HG03097 (cell line): ENCODE data around the gene FAM110C.
"Not testable (repeated sequence)": the region's sequence is repeated elsewhere in the genome, so short reads cannot be mapped to it uniquely, and the experiment has no call there.

Experiments
- ATAC-seq: cut with Tn5 transposase; IDR thresholded peaks from one replicate; pipeline ENCODE4 v1.9.1; 2021; ENCODE audit not compliant: unreplicated experiment, low FRiP score

Gene FAM110C

DNA sequence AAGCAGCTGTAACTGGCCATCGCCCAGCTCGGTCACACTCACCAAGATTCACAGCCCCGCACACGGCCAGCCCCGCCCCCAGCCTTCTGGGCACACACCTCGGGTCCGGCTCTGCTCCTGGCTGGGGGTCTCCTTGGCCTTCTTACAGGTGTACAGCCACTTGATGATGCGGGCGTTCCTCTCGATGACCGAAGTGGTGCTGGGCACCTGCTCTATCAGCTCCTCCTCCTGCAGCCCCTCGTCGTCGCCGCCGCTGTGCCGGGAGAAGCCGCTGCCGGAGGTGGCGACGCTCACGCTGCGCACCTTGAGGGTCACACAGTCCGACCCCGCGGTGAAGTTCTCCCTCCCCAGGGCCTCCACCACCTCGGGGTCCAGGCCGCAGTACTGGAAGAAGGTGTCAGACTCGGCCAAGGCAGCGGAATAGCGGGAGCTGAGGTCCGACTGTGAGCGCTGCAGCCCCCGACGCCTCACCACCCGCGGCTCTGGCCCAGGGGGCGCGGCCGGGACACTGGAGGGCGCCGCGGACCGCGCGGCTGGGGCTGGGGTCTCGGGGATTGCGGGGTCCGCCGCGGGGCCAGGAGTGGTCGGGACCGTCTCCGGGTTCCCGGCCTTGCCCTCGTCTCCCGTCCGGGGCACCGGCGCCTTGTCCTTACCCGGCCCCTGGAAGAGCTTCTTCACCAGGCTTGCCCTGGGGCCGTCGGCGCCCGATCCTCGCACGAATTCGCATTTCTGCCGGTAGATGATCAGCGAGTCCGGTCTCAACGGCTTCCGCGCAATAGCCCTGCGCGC lies 769 bp downstream of the FAM110C start:
- ATAC-seq = no peak

DNA sequence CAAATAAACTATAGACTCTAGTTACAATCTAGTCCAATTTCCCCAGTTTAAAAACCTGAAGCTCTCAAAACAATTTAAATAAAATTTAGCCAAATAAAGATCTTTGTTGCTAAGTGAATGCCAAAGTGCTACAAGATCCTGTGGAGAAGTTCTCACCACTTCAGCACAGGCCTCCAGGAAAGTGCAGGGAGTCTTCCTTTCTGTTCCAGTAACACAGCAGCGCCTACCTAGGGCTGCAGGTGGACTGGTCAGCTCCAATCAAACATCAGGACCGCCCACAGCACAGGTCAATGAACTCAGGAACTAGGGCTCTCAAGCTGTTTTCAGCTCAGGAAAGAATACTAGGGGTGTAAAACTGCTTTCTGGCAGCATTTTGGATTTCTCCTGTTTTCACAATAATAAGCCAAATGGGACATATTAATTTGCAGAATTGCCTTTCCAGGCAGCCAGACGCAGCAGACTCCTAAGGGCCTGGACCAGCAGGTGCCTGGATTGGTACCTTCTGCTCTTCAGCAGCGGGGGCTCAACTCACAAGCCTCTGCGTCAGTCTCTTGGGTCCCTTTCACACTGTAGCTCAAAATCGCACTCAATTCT lies 1.5 kb downstream of the FAM110C start:
- no peak for ATAC-seq

DNA sequence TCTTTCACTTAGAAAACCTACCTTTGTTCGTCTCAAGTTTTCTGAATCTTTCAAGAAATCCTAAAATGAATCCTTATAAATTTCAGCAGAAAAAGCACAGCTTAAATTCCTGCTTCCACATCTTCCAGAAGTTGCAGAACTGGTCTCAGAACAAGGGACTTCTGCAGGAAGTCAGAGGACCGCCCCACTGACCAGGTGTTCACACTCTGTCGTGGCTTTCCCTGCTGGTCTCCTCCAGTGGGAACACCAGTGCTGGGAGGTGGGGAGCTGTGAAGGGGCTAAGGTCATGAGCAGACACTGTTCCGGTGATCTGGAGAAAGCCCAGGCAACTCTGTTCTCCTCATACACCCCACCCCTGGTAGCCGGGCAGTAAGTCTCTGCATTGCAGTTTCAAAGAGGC lies 3.5 kb downstream of the FAM110C start:
- ATAC-seq = no peak

DNA sequence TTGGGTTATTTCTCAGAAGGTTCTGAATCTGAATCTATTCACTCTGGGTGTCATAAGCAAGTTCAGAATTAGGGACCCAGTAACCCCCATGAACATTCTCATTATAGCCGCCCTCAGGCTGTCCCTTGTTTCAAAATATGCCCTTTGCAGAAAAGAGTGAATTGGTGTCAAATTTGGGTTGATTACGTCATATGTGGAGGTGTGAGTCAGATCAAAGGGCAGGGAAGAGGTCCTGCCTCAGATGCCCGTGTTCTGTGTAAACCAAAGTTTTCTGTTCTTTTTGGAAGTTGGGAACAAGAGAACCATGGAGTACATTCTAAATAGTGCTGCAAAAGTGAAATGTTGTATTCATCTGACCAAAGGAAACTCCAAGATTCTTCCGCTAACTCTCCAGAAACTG lies 5.8 kb downstream of the FAM110C start:
- no peak for ATAC-seq

DNA sequence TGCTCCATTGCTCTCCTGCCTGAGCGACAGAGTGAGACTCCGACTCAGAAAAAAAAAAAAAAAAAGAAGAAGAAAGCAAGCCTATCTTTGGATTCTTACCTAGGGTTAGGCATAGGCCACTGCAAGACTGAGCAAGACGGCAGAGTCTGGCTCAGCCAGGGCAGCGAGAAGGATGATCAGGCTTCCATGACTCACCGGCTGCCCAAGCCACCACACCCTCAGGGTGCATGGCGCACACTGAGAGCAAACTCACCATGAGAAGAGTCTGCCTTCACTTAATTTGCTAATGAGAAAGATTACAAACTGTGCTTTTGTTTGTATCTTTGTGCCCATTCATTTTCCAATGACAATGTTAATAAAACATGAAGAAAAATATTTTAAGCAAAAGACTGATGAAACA lies 8.2 kb downstream of the FAM110C start:
- ATAC-seq = no peak

DNA sequence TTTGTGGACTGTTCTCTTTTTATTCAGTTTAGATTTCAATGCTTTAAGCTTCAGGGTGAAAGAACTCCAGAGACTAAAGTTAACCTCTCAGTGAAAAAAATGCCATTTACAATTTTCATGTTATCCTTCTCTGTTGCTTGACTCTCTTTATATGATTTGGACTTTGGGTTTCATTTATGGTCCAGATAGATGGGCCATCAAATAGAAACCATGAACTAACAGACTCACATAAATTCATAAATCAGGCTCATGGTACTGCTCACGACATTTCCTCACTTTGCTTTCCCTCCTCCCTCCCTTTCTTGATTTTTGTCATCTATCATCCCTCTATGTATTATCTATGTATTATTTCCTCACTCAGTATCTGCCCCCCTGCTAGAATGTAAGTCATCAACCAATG lies 10.0 kb downstream of the FAM110C start:
- ATAC-seq = no peak

DNA sequence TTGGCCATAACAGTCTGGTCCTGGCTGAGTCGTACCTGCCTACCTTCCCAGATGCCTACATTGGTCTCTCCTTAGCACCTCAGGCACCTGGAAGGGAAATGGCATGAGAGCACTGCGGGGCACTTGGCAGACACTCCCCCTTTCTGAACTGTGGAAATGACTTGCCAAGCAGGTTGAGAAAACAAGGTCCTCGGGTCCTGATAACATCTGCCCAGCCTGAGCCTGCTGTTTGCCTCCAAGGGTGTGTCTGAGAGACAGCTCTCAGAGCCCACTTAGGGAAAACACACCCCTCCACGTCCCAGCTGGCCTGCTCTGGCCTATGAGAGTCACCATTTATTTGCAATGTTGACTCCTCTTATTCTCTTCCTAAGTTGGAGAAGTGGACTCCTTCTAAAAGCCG lies 10.5 kb downstream of the FAM110C start:
- ATAC-seq = no peak

DNA sequence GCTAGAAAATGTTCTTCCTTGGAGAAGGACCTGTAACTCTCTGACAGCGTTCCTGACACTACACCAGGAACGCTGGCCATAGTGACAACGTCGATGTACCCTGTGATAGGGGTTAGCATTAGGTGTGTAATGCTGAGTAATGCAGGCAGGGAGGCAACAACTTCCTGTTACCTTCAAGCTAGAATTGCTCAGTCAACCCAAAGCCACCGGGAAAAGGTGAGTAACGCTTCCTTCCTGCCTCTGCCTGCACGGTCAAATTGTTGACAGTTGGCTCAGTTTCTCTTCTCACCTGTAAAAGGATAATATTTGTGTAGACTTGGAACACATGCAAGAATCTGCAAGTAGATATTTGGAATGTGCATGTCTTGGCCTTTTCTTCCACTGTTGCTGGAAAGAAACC lies 12.7 kb downstream of the FAM110C start:
- no peak for ATAC-seq

DNA sequence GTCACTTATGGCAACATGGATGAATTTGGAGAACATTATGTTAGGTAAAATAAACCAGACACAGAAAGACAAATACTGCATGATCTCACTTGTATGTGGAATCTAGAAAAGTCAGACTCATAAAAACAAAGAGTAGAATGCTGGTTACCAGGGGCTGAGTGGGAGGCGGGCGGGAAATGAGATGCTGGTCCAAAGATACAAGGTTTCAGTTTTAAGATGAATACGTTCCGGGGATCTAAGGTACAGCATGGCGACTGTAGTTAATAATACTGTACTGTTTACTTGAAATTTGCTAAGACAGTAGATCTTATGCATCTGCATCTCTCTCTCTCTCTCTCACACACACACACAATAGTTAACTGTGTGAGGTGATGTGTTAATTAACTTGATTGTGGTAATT lies 14.2 kb downstream of the FAM110C start:
- no peak for ATAC-seq

DNA sequence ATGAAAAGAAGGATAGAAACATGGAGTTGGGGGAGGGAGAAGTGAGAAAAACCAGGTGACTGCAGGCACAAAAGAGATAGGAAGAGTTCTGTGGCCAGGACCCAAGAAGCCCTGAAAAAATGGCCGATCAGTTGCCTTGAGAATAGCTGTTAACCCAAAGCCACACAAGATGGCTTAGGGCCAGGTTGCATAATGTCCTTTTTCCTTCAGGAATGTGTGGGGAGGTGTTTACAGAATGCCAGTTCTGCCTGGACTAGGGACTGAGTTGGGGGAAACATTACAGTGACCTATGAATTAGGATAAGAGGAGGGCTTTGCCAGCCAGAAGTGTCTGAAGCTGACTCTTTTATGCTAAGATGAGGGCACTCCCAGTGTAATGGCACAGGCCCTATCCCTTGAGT lies 17.1 kb downstream of the FAM110C start:
- no peak for ATAC-seq

DNA sequence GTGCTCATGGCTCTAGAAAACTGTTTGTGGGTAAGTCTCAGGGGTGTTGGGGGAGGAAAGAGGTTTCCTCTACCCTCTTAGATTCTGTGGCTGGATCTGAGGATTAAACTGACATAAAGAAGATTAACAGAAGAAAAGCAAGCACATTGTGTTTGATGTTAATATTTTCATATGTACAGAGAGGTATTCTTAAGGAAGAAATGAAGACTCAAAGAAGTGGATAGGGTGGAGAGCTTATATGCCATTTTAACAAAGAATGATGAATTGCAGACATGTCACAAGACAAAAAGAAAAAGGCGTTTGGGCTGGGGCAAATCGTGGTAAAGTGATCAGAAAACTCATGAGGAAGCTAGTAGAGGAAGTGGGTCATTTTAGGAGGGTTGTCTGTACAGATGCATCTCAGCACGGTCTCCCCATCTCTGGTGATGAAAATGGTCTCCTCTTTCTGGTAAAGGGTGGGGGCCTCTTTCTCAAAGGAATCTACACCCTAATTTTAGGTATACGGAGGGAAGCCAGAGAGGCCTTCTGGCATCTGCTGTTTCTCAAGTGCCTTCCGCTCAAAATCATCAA lies 17.8 kb downstream of the FAM110C start:
- no peak for ATAC-seq

DNA sequence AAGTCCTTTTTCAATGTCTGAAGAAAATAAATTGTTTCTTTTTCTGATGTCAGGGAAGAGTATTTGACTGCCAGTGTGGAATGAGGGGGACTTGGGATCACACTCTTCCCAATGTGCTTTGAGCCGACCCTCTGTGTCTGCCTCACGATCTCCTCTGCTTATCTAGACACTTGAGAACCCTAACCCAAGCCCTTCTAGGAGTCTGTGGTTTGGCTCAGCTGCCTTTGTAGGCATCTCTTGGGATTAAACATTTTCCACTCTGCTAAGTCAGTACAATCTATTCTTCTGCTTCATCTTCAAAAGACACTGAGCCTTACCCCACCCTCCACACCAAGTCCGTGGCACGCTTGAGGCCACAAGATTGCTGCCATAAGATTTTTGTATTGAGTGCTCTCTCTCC lies 19.4 kb downstream of the FAM110C start:
- ATAC-seq = no peak

DNA sequence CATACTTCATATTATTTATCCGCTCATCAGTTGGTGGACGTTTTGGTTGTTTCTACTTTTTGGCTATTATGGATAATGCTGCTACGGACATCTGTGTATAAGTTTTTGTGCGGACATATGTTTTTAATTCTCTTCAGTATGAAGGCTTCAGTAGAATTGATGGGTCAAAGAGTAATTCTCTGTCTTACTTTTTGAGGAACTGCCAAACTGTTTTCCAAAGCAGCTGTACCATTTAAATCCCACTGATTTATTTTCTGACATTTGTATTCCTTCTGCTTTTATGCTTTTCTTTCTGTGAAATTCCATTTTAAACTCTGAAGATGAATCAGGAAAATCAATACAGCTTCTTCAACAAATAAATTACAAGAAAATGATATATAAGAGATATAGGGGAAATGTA lies 20.8 kb downstream of the FAM110C start:
- ATAC-seq = no peak

DNA sequence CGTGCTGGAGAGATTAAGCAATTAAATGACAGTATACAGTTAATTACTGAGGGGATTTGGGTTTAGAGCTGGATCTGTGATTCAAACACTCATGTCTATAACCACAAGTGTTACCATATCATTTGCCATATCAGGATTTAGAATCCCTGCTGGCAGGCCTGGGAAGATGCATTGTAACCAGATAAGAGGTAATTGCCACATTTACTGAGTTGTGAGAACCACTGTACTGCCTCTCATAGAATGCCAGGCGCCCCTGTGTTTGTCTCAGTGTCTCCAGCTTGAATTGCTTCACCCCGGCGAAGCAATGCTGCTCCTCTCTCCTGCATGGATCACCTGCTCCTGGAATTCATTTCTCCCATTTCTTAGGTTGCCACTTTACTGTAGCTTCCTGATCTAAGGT lies 21.7 kb downstream of the FAM110C start:
- ATAC-seq = not testable (repeated sequence)

DNA sequence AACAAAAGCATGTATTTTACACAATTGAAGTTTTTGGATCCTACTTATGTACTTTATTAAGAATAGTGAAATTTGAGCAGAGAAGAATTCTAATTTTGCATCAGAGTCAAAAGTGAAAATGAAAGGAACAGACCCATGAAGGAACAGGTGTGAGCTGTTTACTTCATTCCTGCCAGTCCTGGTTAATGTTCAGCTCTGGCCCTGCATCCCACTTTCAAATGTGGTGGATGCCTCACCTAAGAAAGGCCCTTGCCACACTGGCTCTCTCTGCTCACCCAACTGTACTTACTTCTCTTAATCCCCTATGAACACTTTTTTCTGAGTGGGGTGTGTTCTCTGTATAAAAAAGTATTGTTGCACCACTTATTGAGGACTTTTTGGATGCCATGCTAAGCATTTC lies 22.2 kb downstream of the FAM110C start:
- peak; percentile 98 for ATAC-seq

DNA sequence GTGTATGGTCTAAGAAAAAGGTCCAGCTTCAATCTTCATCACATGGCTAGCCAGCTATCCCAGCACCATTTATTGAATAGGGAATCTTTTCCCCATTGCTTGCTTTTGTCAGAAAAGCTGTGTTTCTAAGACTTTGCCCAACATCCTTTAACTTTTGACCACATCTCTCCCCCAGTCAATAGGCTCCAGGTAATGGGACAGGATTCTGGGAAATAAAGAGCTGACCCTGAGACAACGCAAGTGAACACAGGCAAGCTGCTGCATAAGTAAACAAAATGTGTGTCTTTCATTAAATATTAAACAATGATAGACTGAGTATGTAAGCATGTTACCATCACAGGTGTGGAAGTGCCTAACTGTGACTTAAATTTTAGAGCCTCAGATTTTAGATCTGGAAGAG lies 23.0 kb downstream of the FAM110C start:
- no peak for ATAC-seq

DNA sequence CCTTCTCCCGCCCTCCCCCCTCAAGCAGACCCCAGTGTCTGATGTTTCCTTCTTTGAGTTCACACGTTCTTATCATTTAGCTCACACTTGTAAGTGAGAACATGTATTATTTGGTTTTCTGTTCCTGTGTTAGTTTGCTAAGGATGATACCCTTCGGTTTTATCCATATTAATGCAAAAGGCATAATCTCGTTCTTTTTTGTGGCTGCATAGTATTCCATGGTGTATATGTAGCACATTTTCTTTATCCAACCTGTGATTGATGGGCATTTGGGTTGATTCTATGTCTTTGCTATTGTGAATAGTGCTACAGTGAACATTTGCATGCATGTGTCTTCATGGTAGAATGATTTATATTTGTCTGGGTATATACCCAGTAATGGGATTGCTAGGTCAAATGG lies 24.1 kb downstream of the FAM110C start:
- ATAC-seq = not testable (repeated sequence)

DNA sequence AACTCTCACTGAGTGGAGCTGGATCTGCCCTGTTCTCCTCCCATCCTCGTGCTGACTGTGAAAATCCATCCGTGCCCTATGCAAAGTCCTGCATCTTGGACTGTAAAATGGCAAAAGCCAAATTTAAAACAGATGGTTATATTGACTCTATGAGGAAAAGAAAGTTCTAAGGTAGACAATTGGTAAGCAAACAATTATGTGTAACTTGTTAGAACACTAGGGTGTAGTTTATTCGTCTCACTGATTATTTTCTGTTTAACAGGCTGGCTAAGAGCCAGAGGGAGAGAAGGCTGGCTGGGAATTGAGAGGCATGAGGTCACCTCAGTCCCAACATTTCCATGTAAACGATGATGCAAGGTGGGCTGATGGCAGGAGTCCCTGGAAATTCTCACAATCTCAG lies 26.0 kb downstream of the FAM110C start:
- not testable (repeated sequence) for ATAC-seq

DNA sequence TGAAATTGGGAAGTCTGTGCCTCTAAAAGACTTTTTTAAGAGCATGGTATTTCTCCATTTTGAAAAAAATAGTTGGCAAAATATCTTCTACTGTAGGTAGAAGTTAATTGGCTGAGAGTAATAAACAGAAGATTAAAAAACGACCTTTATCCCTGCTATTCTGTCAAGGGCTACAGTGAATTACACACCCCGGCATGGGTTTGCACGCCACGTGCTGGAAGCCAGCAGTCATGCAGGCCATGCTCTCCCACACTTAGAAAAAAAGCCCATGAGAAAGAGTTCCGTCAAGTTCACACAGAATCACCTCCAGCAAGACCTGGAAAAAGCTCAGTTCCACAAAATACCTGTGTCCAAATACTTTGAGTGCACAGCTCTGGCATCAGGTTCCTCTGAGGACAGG lies 26.8 kb downstream of the FAM110C start:
- ATAC-seq = no peak

DNA sequence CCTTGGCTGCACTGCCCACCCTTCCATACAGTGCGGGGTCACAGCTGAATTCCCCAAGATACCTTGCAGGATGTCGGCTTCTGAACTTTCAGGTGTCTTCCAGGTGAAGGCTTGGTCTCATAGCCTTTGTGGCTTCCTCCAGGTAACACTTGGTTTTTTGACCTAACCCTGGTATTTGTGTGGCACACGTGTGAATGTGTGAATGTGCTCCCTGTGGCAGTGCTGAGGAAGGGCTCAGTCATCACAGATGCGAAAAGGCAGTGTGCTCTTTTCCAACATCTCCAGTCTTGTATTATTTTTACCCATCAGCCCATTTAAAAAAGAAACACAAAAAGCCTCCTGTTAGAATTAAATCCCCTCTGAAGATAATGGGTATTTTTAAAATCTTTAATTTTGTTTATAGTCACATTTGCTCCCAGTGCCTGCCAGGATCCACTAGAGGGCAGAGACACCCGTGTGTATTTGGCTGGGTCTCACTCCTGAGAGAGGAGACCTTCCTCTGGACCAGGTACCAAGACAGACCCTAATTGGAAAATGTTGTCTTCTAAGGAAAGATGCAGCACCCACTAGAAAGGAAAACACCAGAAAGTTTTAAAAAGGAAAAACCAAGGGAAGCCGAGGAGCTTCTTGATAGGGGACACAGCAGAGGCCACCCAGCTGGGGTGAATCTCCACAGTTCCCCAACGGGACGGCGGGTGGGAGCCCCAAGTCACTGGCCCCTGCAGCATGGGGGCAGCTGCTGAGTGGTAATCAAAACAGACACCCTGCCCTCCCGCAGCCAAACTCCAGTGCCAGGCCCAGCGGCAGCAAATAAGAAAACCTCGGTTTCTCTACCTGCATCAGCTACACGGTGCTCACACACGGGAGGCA lies 27.7 kb downstream of the FAM110C start:
- no peak for ATAC-seq

DNA sequence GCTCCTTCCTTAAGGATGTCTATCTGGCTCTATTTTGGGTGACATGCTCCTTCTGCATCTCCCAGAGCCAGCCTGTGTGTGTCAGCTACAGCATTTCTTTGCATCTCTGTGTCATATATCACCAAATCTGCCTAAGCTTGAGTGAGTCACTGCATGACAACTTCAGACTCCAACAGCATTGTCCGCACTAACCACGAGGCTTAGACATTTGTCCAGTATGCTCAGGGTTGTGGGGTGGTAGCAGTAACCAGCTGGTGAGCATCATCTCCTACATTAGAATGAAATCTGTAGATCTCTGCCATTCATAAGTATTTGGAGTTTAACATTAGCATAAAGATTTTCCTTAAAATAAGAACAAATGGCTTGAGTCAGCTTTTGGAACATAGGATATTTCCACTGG lies 30.4 kb downstream of the FAM110C start:
- not testable (repeated sequence) for ATAC-seq
